ENCODE measurements around the gene GPATCH4.

DNA sequence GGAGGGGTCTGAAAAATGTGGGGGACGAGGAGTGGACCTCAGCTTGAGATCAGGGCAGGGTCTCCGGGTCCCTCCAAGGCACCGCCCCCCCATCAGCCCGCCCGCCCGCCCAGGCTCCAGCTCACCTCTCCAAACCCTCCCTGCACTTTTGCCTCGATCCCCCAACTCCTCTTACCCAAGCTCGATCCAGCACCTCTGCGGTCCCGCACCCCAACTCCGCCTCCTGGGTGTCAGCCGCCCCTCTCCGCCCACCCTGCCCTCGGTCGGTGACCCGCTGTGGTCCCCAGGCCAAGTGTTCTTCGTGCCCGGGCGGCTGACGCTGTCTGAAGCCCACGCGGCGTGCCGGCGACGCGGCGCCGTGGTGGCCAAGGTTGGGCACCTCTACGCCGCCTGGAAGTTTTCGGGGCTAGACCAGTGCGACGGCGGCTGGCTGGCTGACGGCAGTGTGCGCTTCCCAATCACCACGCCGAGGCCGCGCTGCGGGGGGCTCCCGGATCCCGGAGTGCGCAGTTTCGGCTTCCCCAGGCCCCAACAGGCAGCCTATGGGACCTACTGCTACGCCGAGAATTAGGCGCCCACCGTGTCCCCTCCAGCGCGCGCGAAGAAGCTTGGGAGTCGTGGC, 23.6 kb upstream of the GPATCH4 start:
- TF ChIP-seq, protein P1, sequence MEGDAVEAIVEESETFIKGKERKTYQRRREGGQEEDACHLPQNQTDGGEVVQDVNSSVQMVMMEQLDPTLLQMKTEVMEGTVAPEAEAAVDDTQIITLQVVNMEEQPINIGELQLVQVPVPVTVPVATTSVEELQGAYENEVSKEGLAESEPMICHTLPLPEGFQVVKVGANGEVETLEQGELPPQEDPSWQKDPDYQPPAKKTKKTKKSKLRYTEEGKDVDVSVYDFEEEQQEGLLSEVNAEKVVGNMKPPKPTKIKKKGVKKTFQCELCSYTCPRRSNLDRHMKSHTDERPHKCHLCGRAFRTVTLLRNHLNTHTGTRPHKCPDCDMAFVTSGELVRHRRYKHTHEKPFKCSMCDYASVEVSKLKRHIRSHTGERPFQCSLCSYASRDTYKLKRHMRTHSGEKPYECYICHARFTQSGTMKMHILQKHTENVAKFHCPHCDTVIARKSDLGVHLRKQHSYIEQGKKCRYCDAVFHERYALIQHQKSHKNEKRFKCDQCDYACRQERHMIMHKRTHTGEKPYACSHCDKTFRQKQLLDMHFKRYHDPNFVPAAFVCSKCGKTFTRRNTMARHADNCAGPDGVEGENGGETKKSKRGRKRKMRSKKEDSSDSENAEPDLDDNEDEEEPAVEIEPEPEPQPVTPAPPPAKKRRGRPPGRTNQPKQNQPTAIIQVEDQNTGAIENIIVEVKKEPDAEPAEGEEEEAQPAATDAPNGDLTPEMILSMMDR (IDR thresholded peaks at IDR 0.05), result no peak
- TF ChIP-seq POLR2AphosphoS5 (IDR thresholded peaks at IDR 0.05; ENCODE audit: low read depth, low read length), result no peak

All from Panc1 (cell line).